H9 (cell line): Measurements from ENCODE around the gene SLC23A2. TPM values are rescaled to one million over a fixed set of nuclear protein-coding genes. Genes with fewer than 3 reads are reported as not detected.

ENCODE experiments used
- DNase-seq: peaks from one replicate; pipeline ENCODE4 v3.0.0-alpha.2; 2017
- H2AFZ ChIP-seq: one replicate; pipeline ENCODE4 v1.6.1; 2013; ENCODE audit warnings: mild to moderate bottlenecking, low read length, control low read depth, moderate library complexity
- H2AK5ac ChIP-seq: 2 replicates; pipeline ENCODE4 v1.6.1; 2013; ENCODE audit warnings: low read length, control low read depth, mixed read lengths; ENCODE audit not compliant: insufficient read length
- H2BK120ac ChIP-seq: one replicate; pipeline ENCODE4 v1.6.1; 2013; ENCODE audit warnings: low read depth, mild to moderate bottlenecking, low read length, control low read depth, inconsistent platforms; ENCODE audit not compliant: poor library complexity, severe bottlenecking
- H2BK12ac ChIP-seq: 2 replicates; pipeline ENCODE4 v1.6.1; 2013; ENCODE audit warnings: low read length, control low read depth, mixed read lengths, low read depth; ENCODE audit not compliant: insufficient read length
- H2BK15ac ChIP-seq: 2 replicates; pipeline ENCODE4 v1.6.1; 2013; ENCODE audit warnings: low read depth, low read length, control low read depth
- H2BK20ac ChIP-seq: one replicate; pipeline ENCODE4 v1.6.1; 2013; ENCODE audit warnings: low read depth, mild to moderate bottlenecking, low read length, control low read depth, inconsistent platforms; ENCODE audit not compliant: poor library complexity, severe bottlenecking
- H2BK5ac ChIP-seq: 2 replicates; pipeline ENCODE4 v1.6.1; 2013; ENCODE audit warnings: low read length, control low read depth, mixed read lengths; ENCODE audit not compliant: insufficient read length
- H3K14ac ChIP-seq: 2 replicates; pipeline ENCODE4 v1.6.1; 2013; ENCODE audit warnings: low read length, control low read depth; ENCODE audit not compliant: insufficient read depth
- H3K18ac ChIP-seq: 2 replicates; pipeline ENCODE4 v1.6.1; 2013; ENCODE audit warnings: low read depth, mild to moderate bottlenecking, mixed read lengths, low read length, control low read depth; ENCODE audit not compliant: insufficient read length
- H3K23ac ChIP-seq: 2 replicates; pipeline ENCODE4 v1.6.1; 2013; ENCODE audit warnings: low read length, control low read depth, mixed read lengths, low read depth; ENCODE audit not compliant: insufficient read length
- H3K23me2 ChIP-seq: 2 replicates; pipeline ENCODE4 v1.6.1; 2013; ENCODE audit warnings: low read depth, mild to moderate bottlenecking, mixed read lengths, low read length, control low read depth; ENCODE audit not compliant: insufficient read length, poor library complexity, severe bottlenecking
- H3K27ac ChIP-seq: 2 replicates; pipeline ENCODE4 v1.5.1; 2013; ENCODE audit warnings: low read length, control low read depth, mixed read lengths, low read depth; ENCODE audit not compliant: insufficient read length
- H3K27me3 ChIP-seq: 2 replicates; pipeline ENCODE4 v1.6.1; 2013; ENCODE audit warnings: low read length, control low read depth, inconsistent platforms; ENCODE audit not compliant: insufficient read depth
- H3K4ac ChIP-seq: 2 replicates; pipeline ENCODE4 v1.6.1; 2013; ENCODE audit warnings: low read depth, mild to moderate bottlenecking, control low read depth, inconsistent platforms, low read length, moderate library complexity
- H3K4me1 ChIP-seq: 2 replicates; pipeline ENCODE4 v1.6.1; 2013; ENCODE audit warnings: low read length, control low read depth, inconsistent platforms; ENCODE audit not compliant: insufficient read depth
- H3K4me2 ChIP-seq: 2 replicates; pipeline ENCODE4 v1.6.1; 2013; ENCODE audit warnings: low read length, control low read depth, mixed read lengths; ENCODE audit not compliant: insufficient read length, insufficient read depth
- H3K56ac ChIP-seq: 2 replicates; pipeline ENCODE4 v1.6.1; 2013; ENCODE audit warnings: low read depth, mild to moderate bottlenecking, mixed read lengths, low read length, control low read depth; ENCODE audit not compliant: insufficient read length
- H3K79me1 ChIP-seq: 2 replicates; pipeline ENCODE4 v1.6.1; 2013; ENCODE audit warnings: low read depth, mild to moderate bottlenecking, moderate library complexity, low read length, control low read depth, inconsistent platforms; ENCODE audit not compliant: insufficient read depth, poor library complexity, severe bottlenecking
- H3K79me2 ChIP-seq: 2 replicates; pipeline ENCODE4 v1.6.1; 2013; ENCODE audit warnings: low read length, control low read depth, inconsistent platforms; ENCODE audit not compliant: insufficient read depth
- H3K9ac ChIP-seq: 2 replicates; pipeline ENCODE4 v1.6.1; 2013; ENCODE audit warnings: low read length, control low read depth, mixed read lengths; ENCODE audit not compliant: insufficient read length; ENCODE audit errors: extremely low read depth
- H3K9me3 ChIP-seq: one replicate; pipeline ENCODE4 v1.6.1; 2013; ENCODE audit warnings: low read depth, low read length, inconsistent platforms; ENCODE audit not compliant: control insufficient read depth
- H3T11ph ChIP-seq: one replicate; pipeline ENCODE4 v1.6.1; 2013; ENCODE audit warnings: mild to moderate bottlenecking, low read length, control low read depth, inconsistent platforms
- H4K20me1 ChIP-seq: one replicate; pipeline ENCODE4 v1.6.1; 2013; ENCODE audit not compliant: control insufficient read depth, insufficient read length, insufficient read depth
- H4K5ac ChIP-seq: 2 replicates; pipeline ENCODE4 v1.6.1; 2013; ENCODE audit warnings: low read depth, mild to moderate bottlenecking, mixed read lengths, low read length, control low read depth; ENCODE audit not compliant: insufficient read length
- H4K8ac ChIP-seq: replicated peaks from 2 replicates; pipeline ENCODE4 v1.6.1; 2013; ENCODE audit warnings: low read length, control low read depth, mixed read lengths, low read depth; ENCODE audit not compliant: insufficient read length
- H4K91ac ChIP-seq: 2 replicates; pipeline ENCODE4 v1.6.1; 2013; ENCODE audit warnings: low read depth, mild to moderate bottlenecking, moderate library complexity, mixed read lengths, low read length, control low read depth; ENCODE audit not compliant: insufficient read length
- H3K27ac Mint-ChIP-seq, 3 experiments: 2 replicates in 2 of 3; 3 replicates in 1 of 3; pipeline ENCODE4 v1.8.0; 2020 to 2021; ENCODE audit warnings: mixed read lengths in 3 of 3, mild to moderate bottlenecking in 1 of 3, moderate library complexity in 1 of 3
- H3K27me3 Mint-ChIP-seq: 2 replicates; pipeline ENCODE4 v1.8.0; 2021; ENCODE audit warnings: low read depth, mild to moderate bottlenecking, moderate library complexity, mixed read lengths
- H3K36me3 Mint-ChIP-seq, 3 experiments: 2 replicates in 2 of 3; 3 replicates in 1 of 3; pipeline ENCODE4 v1.8.0; 2020 to 2021; ENCODE audit warnings: low read depth in 3 of 3, mixed read lengths in 3 of 3; ENCODE audit not compliant: insufficient read depth in 1 of 3
- H3K4me1 Mint-ChIP-seq, 2 experiments: 2 replicates each; pipeline ENCODE4 v1.8.0; 2020; ENCODE audit warnings: mixed read lengths in 2 of 2
- H3K4me3 Mint-ChIP-seq, 2 experiments: 2 replicates in 1 of 2; 3 replicates in 1 of 2; pipeline ENCODE4 v1.8.0; 2020 to 2021; ENCODE audit warnings: mild to moderate bottlenecking in 2 of 2, mixed read lengths in 2 of 2, moderate library complexity in 1 of 2
- H3K9me3 Mint-ChIP-seq, 2 experiments: 2 replicates in 1 of 2; 3 replicates in 1 of 2; pipeline ENCODE4 v1.8.0; 2020; ENCODE audit warnings: mild to moderate bottlenecking in 2 of 2, mixed read lengths in 2 of 2, moderate library complexity in 1 of 2
- CTCF ChIP-seq: fragments of 200-600 bp; sonication (generic); conservative IDR thresholded peaks from 3 replicates; pipeline ENCODE4 v1.8.0; 2021; ENCODE audit warnings: antibody characterized with exemption, mild to moderate bottlenecking
- WGBS: extraction: QIAGEN DNeasy Blood & Tissue Kit; methylation state at CpG from one replicate; pipeline ENCODE4 v1.1.7; 2013; ENCODE audit warnings: missing lambda C conversion rate, low lambda C conversion rate, mixed read lengths; ENCODE audit not compliant: insufficient read length; ENCODE audit errors: extremely low coverage; 5-methylcytosine and 5-hydroxymethylcytosine counted together
- total RNA-seq: library from RNA; stranded (reverse); gene quantifications from 2 replicates; pipeline ENCODE4 v1.2.1, GENCODE V29; 2021

The SLC23A2 gene
- total RNA-seq, 1 experiment from 2014 or later: 16.5 TPM

GRCh38 chr20:4898282-4899244 is 102.7 kb downstream of the SLC23A2 start:
- Mint-ChIP-seq H3K4me1 (peaks cover 18 to 35% of the 10 kb centered on the region in 2 experiments), H3K4me3 (no peak overlapping the region), H3K27ac (peak overlapping the region in 2 of 3 experiments; percentile 20 to 88; a peak in 4 of 7 replicates), H3K36me3 (peaks cover 10 to 20% (median 14%) of the 10 kb centered on the region in 3 experiments), H3K27me3 (no peaks in the 10 kb centered on the region; the same call in 1 of the 2 replicates), H3K9me3 (no peaks in the 10 kb centered on the region)
- Histone ChIP-seq H3K56ac (no peak overlapping the region), H2BK5ac (no peak overlapping the region), H3K9me3 (no peaks in the 10 kb centered on the region), H3K18ac (no peak overlapping the region), H4K8ac (no peak overlapping the region), H4K91ac (no peak overlapping the region), H2BK15ac (no peak overlapping the region), H3K27me3 (no peaks in the 10 kb centered on the region), H3K9ac (no peak overlapping the region), H3K27ac (no peak overlapping the region), H2BK12ac (no peak overlapping the region), H3K79me1 (no peaks in the 10 kb centered on the region), H2BK120ac (no peak overlapping the region), H4K5ac (no peak overlapping the region), H2BK20ac (no peak overlapping the region), H3K23ac (no peak overlapping the region), H3K4me2 (no peak overlapping the region), H3K14ac (no peak overlapping the region; the same call in 1 of the 2 replicates), H3K23me2 (no peaks in the 10 kb centered on the region), H3T11ph (no peak overlapping the region), H3K4ac (no peak overlapping the region), H2AK5ac (no peak overlapping the region), H3K4me1 (peaks cover 2% of the 10 kb centered on the region; the same call in 1 of the 2 replicates), H2AFZ (no peak overlapping the region), H4K20me1 (no peaks in the 10 kb centered on the region), H3K79me2 (no peaks in the 10 kb centered on the region)
- no peak for DNase-seq
- TF ChIP-seq CTCF: no peak
- WGBS: no CpG with 5 or more reads among the region's 14 CpGs
